Measurements from ENCODE around the gene IL17RD.

The IL17RD gene

DNA sequence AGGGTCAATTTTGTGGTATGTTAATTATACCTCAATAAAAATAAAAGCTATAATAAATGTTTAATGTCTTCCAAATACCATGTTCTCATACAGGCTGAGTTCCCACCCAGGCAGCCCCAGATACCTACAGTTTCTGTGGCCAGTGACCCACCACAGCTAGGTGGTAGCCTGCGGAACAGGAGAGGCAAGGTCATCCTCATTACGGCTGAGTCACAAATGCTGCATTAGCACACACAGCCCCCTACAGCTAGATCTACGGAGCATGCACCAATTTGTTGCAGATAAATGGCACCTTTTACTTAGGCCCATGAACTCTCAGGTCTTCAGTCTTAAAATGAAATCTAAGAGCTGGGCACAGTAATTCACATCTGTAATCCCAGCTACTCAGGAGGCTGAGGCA, 99.6 kb downstream of the IL17RD start:
- DNase-seq (ENCODE audit: low read depth), result peak; percentile 85

DNA sequence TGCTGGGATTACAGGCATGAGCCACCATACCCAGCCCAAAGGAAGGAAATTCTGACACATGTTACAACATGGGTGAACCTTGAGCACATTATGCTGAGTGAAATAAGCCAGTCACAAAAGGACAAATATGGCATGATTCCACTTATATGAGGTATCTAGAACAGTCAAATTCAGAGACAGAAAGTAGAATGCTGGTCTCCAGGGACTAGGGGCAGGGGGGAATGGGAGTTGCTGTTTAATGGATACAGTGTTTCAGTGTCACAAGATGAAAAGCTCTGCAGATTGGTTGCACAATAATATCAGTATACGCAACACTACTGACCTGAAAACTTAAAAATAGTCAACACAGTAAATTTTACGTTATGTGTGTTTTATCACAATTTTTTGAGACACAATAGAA, 100.6 kb downstream of the IL17RD start:
- peak; percentile 22 for DNase-seq (ENCODE audit: low read depth)

DNA sequence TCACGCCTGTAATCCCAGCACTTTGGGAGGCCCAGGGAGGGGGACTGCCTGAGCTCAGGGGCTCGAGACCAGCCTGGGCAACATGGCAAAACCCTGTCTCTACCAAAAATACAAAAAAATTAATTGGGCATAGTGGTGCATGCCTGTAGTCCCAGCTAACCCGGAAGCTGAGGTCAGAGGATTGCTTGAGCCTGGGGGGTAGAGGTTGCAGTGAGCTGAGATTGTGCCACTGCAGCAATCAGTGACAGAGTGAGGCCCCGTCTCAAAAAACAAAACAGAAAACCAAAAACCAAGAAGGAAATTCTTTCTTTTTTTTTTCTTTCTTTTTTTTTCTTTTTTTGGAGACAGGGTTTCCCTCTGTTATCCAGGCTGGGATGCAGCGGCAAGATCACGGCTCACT, 101.2 kb downstream of the IL17RD start:
- no peak for DNase-seq (ENCODE audit: low read depth)

DNA sequence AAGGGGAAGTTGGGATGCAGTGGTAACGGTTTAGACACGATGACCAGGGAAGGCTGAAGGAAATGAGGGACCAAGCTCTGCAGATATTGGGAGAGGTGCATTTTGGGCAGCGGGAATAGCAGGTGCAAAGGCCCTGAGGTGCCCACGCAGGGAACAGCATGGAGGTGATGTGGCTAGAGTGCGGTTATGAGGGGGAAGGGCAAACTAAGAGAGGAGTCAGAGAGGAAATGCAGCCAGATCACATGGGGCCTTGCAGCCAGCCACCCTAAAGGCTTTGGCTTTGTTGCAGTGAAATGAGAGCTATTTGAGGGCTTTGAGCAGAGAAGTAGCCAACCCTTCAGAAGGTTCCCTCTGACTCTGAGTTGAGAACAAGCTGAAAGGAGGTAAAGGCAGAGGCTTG, 102.1 kb downstream of the IL17RD start:
- no peak for DNase-seq (ENCODE audit: low read depth)

DNA sequence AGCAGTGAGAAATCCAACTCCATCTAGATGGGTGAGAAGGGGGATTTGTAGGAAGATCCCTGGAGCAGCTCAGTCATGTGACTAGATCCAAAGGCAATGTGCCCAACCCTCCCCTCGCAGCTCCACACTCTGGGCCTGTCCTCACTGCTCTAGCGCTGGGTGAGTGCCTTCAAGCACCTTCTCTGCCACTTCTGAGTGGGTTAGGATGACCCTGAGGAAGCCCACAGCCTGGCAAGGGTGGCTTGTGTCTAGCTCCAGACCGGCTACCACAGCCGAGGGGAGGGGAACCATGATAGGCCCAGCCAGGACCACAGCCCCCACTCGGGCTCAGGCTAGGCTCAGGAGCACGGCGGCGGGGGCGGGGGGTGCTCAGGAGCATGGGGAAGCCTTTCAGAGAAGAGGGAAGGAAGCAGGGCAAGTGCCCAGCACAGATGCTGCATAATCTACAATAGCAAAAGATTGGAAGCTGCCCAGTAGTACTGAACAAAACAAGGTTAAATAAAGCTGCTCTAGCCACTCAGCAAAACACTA, 103.0 kb downstream of the IL17RD start:
- DNase-seq (ENCODE audit: low read depth), result no peak

DNA sequence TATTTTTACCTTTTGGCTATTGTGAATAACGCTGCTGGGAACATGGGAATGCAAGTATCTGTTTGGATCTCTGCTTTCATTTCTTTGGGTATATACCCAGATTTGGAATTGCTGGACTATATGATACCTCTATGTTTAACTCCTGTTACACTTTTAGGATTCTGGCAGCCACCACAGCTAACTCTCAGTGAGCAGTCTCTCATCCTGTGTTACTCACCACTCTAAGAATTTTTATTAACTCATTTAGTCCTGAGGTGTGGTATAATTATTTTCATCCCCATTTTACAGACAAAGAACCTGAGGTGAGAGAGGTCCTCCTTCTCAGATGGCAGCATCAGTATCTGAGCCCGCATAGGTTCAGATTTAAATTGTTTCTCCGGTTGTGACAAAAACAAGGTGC, 103.6 kb downstream of the IL17RD start:
- DNase-seq (ENCODE audit: low read depth), result no peak

DNA sequence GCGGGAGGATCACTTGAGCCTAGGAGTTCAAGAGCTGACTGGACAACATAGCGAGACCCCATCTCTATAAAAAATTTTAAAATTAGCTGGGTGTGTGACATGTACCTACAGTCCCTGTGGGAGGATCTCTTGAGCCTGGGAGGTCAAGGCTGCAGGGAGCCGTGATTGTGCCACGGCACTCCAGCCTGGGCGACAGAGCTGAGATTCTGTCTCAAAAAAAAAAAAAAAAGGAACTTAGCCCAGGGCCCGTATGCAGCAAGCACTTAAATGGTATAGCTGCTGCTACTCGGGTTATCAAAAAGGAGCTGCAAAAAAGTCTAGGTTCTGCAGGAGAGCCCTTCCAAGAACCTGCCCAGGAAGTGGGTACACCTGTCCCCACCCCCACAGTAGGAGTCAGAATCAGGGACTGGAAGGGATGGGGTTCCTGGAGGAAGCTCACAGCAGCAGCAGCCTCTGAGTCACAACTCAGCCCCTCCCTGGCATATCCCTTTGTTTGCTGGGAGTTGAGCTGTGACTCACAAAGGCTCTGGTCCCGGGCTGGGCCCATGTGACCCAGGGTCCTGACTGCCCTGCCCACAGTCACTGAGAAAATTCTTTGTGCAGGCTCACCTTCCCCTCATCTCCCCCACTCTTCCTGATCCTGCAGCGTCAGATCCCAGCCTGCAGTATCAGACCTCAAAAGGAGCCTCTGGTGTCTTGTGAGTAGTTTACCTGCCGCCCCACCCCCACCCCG, 104.9 kb downstream of the IL17RD start, which contains the start of gene SPATA12:
SPATA12 (plus strand) TSS at position 576 of the 733 bp plus-strand sequence. CDS start 13,031 bp downstream, outside the sequence.
- DNase-seq (ENCODE audit: low read depth), result peak; percentile 83

DNA sequence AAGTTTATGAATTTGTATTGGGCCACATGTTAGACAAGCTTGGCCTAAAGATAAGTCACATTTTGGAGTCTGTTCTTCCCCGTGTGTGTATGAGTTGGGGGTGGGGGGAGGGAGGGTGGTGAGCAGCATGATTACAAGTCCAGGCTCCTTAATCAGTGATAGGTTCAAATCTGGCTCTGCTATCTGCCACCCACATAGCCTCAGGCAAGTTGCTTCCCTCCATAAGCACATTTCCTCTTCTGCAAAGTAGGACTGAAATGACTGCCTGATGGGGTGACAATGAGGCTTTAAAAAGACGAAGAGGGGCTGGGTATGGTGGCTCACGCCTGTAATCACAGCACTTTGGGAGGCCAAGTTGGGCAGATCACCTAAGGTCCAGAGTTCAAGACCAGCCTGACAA, 105.7 kb downstream of the IL17RD start:
- no peak for DNase-seq (ENCODE audit: low read depth)

DNA sequence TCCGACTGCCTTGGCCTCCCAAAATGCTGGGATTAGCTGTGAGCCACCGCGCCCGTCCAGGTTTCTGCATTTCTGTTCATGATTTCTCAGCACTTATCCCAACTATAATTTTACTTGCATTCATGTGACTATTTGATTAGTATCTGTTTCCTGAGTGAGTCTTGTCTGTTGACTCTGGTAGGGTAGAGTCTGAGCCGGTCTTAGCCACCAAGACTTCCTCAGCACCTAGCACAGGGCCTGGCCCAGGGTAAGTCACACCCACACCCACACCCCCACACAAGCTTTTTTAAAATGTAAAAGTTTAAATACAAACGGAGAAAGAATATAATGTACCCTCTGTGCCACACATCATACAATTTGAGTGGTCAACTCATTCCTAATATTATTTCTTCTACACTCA, 107.8 kb downstream of the IL17RD start:
- DNase-seq (ENCODE audit: low read depth), result no peak

DNA sequence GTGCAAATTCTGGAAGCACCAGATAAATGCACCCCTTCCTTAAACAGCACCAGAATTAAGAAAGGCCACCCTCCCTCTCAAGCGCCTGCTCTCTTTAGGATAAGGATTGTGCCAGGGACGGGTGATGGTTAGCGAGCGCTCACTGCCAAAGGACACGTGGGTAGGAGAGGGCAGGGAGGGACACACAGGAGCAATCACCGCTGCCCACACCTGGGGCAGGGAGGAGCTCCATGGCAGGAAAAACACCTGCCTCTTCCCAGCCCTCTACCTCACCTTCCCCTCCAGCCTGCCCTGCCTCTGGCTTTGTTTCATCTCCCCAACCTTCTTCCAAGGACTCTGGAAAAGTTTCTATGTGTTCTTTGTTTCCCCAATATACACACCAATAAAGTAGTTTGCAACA, 112.0 kb downstream of the IL17RD start:
- no peak for DNase-seq (ENCODE audit: low read depth)

DNA sequence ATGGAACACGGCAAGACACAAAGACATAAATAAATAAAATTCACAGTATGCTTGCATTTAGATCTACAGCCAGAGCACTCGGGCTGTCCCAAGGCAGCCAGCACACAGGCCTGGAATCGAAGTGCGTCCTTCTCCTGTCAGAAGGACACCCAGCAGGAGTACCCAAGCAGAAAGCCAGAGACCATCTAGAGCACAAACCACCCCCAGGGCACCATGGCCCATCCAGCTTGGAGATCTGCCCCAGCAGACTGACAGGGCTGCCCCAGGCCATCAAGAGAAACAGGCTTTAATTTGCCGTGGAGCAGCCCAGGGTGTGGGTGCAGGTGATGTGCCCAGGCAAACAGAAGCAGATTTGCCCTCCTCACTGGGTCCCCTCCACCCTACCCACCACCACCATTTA, 112.5 kb downstream of the IL17RD start:
- DNase-seq (ENCODE audit: low read depth), result no peak

DNA sequence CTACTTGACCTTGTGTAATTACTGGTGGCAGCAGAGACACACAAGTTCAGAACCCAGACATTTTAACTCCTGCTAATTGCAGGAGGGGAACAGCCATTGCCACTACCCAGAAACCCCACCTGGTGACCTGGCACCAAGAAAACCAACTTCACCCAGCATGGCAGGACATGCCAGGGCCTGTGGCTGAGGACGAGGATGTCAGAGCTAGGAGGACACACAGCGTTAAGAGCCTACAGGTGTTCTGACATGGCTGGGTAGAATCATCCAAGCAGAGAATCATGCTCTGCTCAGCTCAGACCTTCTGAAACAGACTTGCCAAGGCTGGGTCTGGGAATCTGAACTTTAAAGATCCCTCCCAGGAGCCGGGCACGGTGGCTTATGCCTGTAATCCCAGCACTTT, 116.4 kb downstream of the IL17RD start:
- DNase-seq (ENCODE audit: low read depth), result no peak

DNA sequence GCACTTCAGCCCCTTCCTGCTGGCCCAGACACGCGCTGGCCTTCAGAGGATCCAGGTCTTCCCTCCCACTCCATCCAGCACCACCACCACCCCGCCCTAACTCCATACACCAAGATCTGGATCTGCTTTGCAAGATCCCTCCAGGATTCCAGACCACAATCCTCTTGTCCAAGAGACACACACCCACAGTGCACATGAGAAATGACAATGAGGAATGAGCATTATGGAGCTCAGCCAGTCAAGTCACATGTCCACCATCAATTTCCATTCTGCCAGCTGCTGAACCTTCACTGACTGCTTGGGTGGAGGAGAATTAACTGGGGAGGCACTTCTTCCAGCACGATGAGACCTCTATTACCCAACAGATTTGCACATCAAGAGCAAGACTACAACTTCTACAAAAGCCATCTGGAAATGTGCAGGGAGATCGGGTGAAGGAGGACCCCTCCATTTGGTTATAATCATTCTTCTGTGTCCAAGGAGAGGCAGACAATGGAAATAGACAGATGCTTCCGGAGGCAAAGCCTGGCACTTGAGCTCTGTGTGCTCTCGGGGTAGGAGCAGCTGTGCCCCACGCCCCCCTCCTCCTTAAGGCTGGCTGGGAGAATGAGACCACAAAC, 117.0 kb downstream of the IL17RD start:
- peak; percentile 81 for DNase-seq (ENCODE audit: low read depth)

DNA sequence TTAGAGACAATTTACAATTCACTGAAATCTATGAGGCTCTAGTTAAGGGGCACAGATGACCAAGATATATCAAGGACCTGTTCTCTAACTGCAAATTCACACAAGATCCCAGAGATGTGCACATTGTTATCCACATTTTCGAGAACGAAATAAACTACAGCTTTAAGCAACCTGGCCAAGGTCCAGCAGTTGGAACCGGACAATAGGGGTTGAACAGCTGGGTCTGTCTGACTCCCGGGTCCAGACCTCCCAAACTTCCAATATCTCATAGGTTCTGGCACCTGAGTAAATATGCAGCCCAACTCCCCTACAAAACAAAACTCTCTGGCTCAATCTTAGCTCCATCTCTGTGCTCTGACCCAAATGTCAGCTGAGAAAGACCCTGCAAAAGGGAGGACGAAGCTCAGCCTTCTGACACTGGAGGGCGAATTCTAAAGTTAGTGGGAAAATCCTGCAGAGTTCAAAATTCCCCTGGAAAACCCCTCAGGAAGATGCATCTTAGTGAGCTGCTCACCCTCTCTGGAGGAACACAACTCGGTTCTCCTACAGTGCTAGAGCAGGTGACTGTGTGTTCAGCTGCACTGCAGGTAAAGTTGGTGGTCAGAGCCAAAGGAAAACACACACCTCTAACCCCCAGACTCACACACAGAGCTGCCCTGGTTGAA, 118.9 kb downstream of the IL17RD start:
- no peak for DNase-seq (ENCODE audit: low read depth)

DNA sequence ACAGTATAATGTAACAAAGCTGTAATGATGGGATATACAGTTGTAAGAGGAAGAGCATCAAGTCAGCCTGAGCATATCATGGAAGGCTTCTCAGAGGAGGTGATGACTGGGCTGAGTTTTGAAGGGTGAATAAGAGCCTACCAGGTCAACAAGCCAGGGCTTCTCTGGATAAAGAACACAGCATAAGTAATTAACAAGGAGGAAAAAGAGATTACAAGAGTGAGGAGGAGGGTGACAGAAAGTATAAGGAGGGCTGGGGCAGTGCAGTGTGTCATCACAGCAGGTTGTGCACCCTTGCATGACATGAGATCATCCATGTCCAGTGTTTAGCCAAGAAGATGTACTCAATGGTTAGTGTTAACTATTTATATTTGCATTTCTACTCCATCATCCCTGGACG, 121.6 kb downstream of the IL17RD start:
- no peak for DNase-seq (ENCODE audit: low read depth)

DNA sequence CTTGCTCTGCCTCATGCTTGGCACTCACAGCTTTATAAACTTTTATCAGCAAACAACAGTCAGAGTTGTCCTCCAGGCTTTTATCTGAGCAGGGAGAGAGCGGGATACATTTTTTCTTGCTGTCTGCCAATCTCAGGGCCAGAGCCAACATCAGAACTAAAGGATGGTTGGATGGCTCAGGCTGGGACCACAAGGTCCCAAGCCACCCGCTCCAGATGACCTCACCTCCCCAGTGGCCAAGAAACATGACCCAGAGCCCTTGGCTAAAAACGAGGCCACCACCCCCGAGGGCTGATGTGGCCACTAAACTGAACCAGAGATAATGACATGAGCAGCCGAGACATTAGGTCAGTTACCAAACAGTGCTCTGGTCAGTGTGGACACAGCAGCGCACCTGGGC, 123.5 kb downstream of the IL17RD start:
- DNase-seq (ENCODE audit: low read depth), result no peak
